SKM-1 (cell line): ENCODE results near the gene RNF215.
A peak's percentile ranks its signal among the peaks of the same experiment; 100 is the strongest.

ENCODE experiments used
- DNase-seq: peaks from one replicate; lab custom pipeline; 2025; ENCODE audit not compliant: unreplicated experiment; lab: John Stamatoyannopoulos, UW

RNF215 gene

GRCh38 chr22:30386960-30387827 lies at the start of gene RNF215:
TSS of gene RNF215 (minus strand) at chr22:30387411. CDS start at chr22:30387313, 98 bp downstream.
- DNase-seq = peak; percentile 62

- DNase-seq = no peak
These were observed 49.0 kb upstream of the RNF215 start for GRCh38 chr22:30436196-30436595.

GRCh38 chr22:30435674-30436126 lies 48.5 kb upstream of the RNF215 start:
- no peak for DNase-seq

- DNase-seq = no peak
These were observed 47.6 kb upstream of the RNF215 start for GRCh38 chr22:30434843-30435242.

- no peak for DNase-seq
These were observed 46.6 kb upstream of the RNF215 start for GRCh38 chr22:30433773-30434172.

GRCh38 chr22:30433227-30433626 lies 46.0 kb upstream of the RNF215 start:
- no peak for DNase-seq

- DNase-seq = no peak
These were observed 45.3 kb upstream of the RNF215 start for GRCh38 chr22:30432520-30432919.

GRCh38 chr22:30432096-30432495 lies 44.9 kb upstream of the RNF215 start:
- DNase-seq = no peak

- DNase-seq = no peak
These were observed 43.7 kb upstream of the RNF215 start for GRCh38 chr22:30430933-30431332.

- DNase-seq = no peak
These were observed 42.7 kb upstream of the RNF215 start for GRCh38 chr22:30429887-30430286.

- DNase-seq = no peak
These were observed 40.7 kb upstream of the RNF215 start for GRCh38 chr22:30427871-30428270.

GRCh38 chr22:30426388-30427353 lies 39.5 kb upstream of the RNF215 start:
- peak; percentile 53 for DNase-seq

- no peak for DNase-seq
These were observed 38.6 kb upstream of the RNF215 start, which contains the start of gene MTFP1 for GRCh38 chr22:30425616-30426387. TSS of gene MTFP1 (plus strand) at chr22:30425768. CDS start at chr22:30425880, 112 bp downstream.

- DNase-seq = no peak
These were observed 38.1 kb upstream of the RNF215 start for GRCh38 chr22:30425327-30425615.

GRCh38 chr22:30424534-30425326 lies 37.5 kb upstream of the RNF215 start:
- no peak for DNase-seq

GRCh38 chr22:30423959-30424533 lies 36.8 kb upstream of the RNF215 start:
- DNase-seq = peak; percentile 100

GRCh38 chr22:30423301-30423958 lies 36.2 kb upstream of the RNF215 start:
- DNase-seq = no peak

- no peak for DNase-seq
These were observed 35.5 kb upstream of the RNF215 start for GRCh38 chr22:30422481-30423300.
